Activated CD8-positive, alpha-beta memory T cell treated with anti-CD3 and anti-CD28 coated beads for 4 hours (primary cell): Measurements from ENCODE around the gene CAMSAP2.
"Not testable (repeated sequence)": the region's sequence is repeated elsewhere in the genome, so short reads cannot be mapped to it uniquely, and the experiment has no call there.

Experiments
- DNase-seq, 2 donors: peaks; one replicate each; pipeline ENCODE4 v3.0.0-alpha.2; 2020; ENCODE audit warnings: low read depth in 2 of 2

CAMSAP2 gene

DNA sequence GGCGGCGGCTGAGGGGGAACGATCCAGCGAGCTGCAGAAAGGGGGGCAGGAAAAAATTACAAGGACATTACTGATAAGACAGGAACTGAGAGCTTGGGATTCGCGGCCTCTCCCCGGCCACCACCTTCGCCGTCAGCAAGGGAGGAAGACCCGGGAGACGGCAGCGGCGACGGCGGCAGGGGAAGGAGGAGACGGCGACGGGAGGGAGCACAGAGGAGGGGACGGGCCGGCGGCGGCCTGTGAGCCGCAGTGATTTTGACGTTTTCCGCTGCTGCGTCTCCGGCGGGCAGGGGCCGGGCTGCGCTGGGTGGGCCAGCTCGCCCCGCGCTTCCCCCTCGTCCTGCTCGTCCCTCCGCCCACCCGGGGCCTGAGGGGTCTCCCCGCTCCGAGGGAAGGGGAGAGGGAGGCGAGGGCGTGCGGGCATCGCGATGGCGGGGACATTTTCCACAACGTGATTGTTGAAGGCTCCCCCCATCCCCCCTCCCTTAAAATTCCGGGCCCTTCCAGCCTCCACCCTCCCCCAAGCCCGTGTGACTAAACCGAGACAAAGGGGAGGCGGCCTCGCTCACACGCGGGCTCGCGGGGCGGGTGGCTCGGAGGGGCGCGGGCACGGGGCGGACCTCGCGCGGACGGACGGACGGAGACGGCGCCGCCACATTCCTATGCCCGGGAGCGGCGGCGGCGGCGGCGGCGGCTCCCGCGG lies 407 bp downstream of the CAMSAP2 start:
- peak; percentile 16 to 19 for DNase-seq

DNA sequence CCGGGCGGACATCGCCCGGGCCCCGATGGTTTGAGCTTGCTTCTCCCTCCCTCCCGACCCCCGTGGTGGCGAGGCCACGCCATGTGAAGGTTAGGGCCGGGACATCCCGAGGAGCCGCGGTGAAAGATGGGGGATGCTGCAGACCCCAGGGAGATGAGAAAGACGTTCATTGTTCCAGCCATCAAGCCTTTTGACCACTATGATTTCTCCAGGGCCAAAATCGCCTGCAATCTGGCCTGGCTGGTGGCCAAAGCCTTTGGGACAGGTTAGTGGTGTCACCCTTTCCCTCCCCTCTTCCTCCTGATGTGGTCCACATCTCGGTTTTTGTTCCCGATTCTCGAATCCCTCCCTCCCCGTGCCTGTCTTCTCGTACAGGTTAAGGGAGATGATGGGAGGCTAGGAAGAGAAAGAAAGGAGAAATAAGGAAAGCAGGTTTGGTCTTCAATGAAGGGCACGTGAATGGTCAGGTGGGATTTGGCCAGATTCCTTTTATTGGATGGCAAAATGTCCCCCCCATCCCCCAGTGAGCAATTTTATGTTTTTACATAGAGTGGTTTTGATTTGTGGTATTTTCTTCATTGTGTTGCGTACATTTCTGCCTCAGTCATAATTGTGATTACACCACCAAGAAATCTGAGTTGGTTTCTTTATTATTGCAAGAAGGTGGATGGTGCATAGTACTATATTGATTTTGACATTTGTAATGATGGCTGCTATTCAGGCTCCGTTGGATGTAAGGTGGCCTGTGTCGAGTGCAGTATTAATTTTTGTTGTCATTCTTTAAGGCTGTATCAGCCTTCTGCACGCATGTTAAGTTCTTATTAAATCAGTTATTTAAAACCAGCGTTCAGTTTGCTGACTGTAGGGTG lies 1.2 kb downstream of the CAMSAP2 start:
- no peak for DNase-seq

DNA sequence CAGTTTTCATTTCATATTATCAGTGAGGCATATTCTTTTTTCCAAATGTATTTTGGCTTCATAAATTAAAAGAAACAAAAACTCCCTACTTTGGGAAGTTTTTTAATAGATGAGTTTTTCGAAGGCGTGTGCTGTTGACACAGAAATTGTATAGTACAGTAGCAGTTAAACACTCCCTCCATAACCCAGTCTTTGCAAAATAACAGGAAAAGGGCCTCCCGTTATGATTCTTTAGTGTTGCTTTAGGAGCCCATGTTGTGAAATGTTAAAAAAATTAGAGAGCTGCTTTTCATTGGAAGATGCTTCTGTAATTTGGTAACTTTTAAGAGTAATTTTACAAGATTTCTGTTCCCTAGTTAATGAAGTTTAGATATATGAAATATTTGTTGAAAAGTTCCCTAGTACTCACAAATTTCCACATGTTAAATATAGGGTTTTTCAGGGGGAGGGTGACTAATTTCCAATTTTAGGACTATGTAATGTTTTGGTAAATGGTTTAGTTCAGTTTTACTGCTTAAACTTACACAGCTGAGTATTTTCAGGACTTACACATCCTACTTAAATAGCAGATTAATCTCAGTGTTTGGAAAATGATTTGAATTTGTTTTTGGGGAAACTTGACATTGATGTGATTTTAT lies 2.0 kb downstream of the CAMSAP2 start:
- no peak for DNase-seq

GRCh38 chr1:200741551-200742207 lies 3.0 kb downstream of the CAMSAP2 start:
- no peak for DNase-seq

- no peak for DNase-seq
Observed at GRCh38 chr1:200744143-200744542, 5.5 kb downstream of the CAMSAP2 start.

DNA sequence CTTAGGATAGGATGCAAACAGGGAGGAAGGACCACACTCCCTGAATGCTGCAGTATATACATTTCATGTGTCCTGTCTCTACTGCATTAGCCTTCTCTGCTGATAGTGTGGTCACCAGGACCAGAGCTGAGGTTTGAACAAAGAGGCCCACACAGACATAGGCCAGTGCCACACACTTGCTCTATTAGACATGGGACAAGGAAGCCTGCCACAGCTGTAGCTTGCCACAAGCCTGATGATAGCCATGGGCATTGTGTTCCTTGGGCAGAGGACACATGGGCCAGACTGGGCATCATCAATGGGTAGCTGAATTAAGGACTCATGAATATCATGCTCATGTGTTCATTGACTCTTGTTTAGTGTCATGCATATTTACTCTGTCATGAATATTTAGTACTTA lies 10.4 kb downstream of the CAMSAP2 start:
- DNase-seq = no peak

GRCh38 chr1:200750749-200751148 lies 12.1 kb downstream of the CAMSAP2 start:
- not testable (repeated sequence) for DNase-seq

GRCh38 chr1:200751717-200752116 lies 13.0 kb downstream of the CAMSAP2 start:
- DNase-seq = no peak

DNA sequence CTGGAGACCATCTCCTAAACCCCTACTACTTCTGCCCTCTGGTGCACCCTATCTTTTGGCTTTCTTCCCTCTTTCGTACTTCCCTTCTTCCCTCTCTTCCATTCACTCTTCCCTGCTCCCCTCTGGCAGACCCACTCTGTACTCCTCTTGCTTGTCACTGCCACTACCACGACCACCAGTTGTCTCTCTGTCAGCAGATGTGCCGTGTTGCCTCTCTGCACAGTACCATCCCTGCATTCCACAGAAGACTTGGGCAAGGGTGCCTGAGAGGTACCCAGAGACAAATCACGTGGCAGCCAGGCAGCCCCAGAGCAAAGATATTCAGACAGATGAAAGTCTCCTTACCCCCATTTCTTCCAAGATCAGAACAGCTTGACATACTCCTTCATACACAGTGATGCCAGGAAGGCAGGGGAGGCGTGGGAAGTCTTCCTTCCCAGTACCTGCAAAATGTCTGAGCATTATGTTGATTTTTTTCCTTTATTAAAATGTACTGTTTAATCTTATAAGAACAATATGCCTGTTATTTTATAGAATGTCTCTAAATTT lies 15.0 kb downstream of the CAMSAP2 start:
- no peak for DNase-seq

- no peak for DNase-seq
Observed at GRCh38 chr1:200755456-200755855, 16.8 kb downstream of the CAMSAP2 start.

DNA sequence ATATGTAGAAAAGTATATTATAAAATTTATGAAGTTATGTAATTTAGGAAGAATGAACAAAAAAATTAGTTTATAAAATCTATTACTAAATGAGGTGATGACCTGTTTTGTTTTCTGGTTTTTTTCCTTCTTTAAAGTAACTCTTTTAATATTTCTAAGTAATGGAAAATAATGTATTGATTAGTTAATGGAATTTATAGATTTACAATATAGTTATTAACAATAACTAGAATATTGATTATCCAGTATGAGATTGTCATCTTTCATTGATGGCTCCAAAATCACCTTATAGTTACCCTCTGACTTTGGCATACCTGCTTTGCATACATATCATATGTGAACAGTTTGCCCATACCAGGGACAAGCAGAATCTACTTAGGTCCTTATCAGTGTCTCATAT lies 23.4 kb downstream of the CAMSAP2 start:
- no peak for DNase-seq

DNA sequence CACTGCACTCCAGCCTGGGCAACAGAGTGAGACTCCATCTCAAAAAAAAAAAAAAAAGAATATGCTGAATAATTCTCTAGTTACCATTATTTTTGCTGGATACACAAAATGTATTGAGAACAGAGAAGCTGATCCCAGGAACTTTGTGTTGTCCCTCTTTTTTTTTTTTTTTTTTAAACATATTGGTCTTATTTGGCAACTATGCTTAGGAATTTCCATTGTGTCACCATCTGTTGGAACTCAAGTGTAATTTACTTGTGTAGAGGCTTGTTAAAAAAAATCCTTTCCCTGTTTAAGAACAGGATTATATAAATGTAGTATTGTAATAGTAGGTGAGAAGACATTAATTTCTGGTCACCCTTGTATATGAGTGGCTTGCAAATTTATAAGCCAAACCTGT lies 28.6 kb downstream of the CAMSAP2 start:
- DNase-seq = no peak

- no peak for DNase-seq
Observed at GRCh38 chr1:200771625-200772555, 33.2 kb downstream of the CAMSAP2 start.

- no peak for DNase-seq
Observed at GRCh38 chr1:200774311-200774710, 35.6 kb downstream of the CAMSAP2 start.

DNA sequence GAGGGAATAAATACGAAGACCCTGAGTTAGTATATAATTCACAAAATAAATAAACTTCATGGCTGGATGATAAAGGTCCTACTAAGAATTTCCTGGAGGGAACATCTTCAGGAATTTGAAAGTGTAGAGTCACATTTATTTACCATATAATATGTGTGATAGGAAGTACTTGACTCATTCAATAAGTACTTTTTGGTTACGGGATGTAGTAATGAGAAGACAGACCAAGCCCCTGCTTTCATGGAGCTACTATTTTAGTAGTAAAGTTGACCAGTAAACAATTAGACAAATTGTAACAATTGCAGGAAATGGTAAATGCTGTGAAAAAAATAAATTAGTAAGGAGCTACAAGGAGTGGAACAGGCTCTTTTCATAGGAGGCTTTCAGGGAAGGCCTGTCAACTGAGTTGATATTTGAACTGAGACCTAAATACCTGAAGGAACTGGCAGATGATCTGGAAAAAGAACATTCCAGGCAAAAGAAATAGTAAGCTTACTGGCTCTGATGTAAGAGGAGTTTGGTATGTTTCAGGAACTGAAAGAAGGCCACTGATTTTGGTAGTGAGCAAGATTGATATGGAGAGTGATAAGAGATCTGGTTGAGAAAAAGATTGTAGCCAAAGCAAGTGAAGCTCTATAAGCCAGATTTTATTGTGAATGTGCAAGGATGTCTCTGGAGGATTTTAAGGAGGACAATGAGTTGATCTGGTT lies 36.2 kb downstream of the CAMSAP2 start:
- DNase-seq = no peak

DNA sequence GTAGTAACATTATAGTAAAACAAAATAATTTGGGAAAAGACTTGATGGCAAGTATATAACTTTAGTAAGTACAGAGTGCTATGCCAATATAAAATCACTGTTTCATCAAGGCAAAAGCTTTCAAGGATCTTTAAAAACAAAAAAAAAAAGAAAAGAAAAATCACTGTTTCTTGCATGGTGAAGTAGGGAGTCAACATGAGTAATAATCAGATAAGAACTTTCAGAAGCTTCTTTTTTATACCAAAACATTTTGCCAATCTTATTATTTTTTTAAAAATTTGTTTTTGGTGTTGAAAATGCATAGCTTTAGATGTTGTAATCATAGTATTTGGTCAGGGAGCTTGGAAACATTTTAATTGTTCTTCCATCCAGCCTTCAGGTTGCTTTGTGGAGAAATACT lies 37.2 kb downstream of the CAMSAP2 start:
- no peak for DNase-seq

DNA sequence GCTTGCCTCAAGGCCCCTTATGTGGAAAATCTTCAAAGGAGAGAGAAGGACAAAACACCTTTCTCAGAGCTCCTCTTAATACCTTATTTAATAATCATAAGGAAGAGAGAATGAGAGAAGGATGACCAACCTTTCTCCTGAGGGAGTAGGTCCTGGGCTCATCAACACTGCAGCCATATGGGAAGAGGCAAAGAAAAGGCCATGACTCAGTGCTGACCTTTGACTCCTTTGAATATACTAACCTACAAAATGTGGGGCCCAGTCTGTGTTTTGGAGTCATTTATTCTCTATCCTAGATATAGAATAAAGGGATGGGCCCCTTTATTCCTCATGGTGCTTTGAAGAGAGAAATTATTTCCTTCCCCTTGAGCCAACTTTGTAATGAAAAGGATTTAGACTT lies 38.3 kb downstream of the CAMSAP2 start:
- no peak for DNase-seq

- no peak for DNase-seq
Observed at GRCh38 chr1:200778766-200779165, 40.1 kb downstream of the CAMSAP2 start.

DNA sequence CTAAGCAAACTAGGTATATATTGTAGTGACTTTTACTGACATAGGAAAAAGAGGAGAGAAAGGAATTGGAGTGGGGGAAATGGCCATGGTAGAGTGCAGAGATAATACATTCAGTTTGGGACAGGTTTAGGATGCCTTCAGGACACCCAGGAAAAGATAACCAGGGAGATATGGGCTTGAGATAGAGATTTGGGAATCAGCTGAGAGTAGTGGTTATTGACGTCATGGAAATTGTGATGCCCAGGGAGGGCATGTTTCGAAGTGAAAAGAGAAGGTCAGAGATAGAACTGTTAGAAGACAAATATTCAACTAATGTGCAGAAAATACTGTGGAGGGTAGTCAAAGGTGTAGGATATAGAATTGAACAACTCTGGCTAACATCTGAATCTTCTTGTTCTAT lies 40.6 kb downstream of the CAMSAP2 start:
- no peak for DNase-seq
